Germinal center (tissue), 1 donor: ENCODE data around the gene GMFB.

Experiments used
- DNase-seq: peaks from one replicate; pipeline ENCODE4 v3.0.0; 2012; ENCODE audit warnings: mixed read lengths, low spot score

GMFB gene

GRCh38 chr14:54425537-54426274 lies 63.1 kb downstream of the GMFB start:
- no peak for DNase-seq

- DNase-seq = no peak
Observed at GRCh38 chr14:54425068-54425467, 63.7 kb downstream of the GMFB start.
